Endothelial cell (in vitro differentiated cells): Measurements from ENCODE around the gene MAGEB17. TPM values are rescaled to one million over a fixed set of nuclear protein-coding genes. Genes with fewer than 3 reads are reported as not detected.
"Not testable (repeated sequence)": the region's sequence is repeated elsewhere in the genome, so short reads cannot be mapped to it uniquely, and the experiment has no call there.

Source experiments
- DNase-seq: peaks from one replicate; pipeline ENCODE4 v3.0.0; 2021; ENCODE audit warnings: low spot score
- H3K27ac Mint-ChIP-seq: one replicate; pipeline ENCODE4 v1.8.0; 2021; ENCODE audit warnings: mixed read lengths, inconsistent platforms; ENCODE audit not compliant: unreplicated experiment
- H3K27me3 Mint-ChIP-seq: one replicate; pipeline ENCODE4 v1.8.0; 2021; ENCODE audit warnings: mild to moderate bottlenecking, moderate library complexity, mixed read lengths, inconsistent platforms; ENCODE audit not compliant: unreplicated experiment
- H3K36me3 Mint-ChIP-seq: one replicate; pipeline ENCODE4 v1.8.0; 2021; ENCODE audit warnings: mild to moderate bottlenecking, low read depth, mixed read lengths, inconsistent platforms; ENCODE audit not compliant: unreplicated experiment
- H3K4me1 Mint-ChIP-seq: one replicate; pipeline ENCODE4 v1.8.0; 2021; ENCODE audit warnings: mild to moderate bottlenecking, mixed read lengths, inconsistent platforms; ENCODE audit not compliant: unreplicated experiment
- H3K4me3 Mint-ChIP-seq: one replicate; pipeline ENCODE4 v1.8.0; 2021; ENCODE audit warnings: mild to moderate bottlenecking, mixed read lengths, inconsistent platforms; ENCODE audit not compliant: unreplicated experiment
- H3K9me3 Mint-ChIP-seq: one replicate; pipeline ENCODE4 v1.8.0; 2021; ENCODE audit warnings: mixed read lengths, inconsistent platforms; ENCODE audit not compliant: unreplicated experiment
- total RNA-seq: library from RNA; stranded (reverse); fragmentation: NEBNext Ultra II Directional; extraction: Animal tissue kit (Norgen Biotek cat#: 25700); gene quantifications from one replicate; pipeline ENCODE4 v1.2.1, GENCODE V29; 2021; ENCODE audit not compliant: unreplicated experiment
- TF ChIP-seq, protein P1 (sequence below): fragments of 200-600 bp; sonication (generic); IDR thresholded peaks from one replicate; pipeline ENCODE4 v1.5.0; 2021; ENCODE audit warnings: antibody characterized with exemption; ENCODE audit not compliant: unreplicated experiment

MAGEB17 gene
- total RNA-seq, 1 donor from 2014 or later: not detected

- Mint-ChIP-seq H3K4me3 (no peak overlapping the region), H3K36me3 (no peaks in the 10 kb centered on the region), H3K9me3 (no peaks in the 10 kb centered on the region), H3K4me1 (no peaks in the 10 kb centered on the region), H3K27ac (no peak overlapping the region), H3K27me3 (no peaks in the 10 kb centered on the region)
- TF ChIP-seq, protein P1, sequence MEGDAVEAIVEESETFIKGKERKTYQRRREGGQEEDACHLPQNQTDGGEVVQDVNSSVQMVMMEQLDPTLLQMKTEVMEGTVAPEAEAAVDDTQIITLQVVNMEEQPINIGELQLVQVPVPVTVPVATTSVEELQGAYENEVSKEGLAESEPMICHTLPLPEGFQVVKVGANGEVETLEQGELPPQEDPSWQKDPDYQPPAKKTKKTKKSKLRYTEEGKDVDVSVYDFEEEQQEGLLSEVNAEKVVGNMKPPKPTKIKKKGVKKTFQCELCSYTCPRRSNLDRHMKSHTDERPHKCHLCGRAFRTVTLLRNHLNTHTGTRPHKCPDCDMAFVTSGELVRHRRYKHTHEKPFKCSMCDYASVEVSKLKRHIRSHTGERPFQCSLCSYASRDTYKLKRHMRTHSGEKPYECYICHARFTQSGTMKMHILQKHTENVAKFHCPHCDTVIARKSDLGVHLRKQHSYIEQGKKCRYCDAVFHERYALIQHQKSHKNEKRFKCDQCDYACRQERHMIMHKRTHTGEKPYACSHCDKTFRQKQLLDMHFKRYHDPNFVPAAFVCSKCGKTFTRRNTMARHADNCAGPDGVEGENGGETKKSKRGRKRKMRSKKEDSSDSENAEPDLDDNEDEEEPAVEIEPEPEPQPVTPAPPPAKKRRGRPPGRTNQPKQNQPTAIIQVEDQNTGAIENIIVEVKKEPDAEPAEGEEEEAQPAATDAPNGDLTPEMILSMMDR: no peak
- DNase-seq: no peak
Observed at GRCh38 chrX:16143968-16144367, 23.3 kb upstream of the MAGEB17 start.

GRCh38 chrX:16144420-16144819, 22.9 kb upstream of the MAGEB17 start:
- H3K4me1 Mint-ChIP-seq: no peaks in the 10 kb centered on the region
- H3K9me3 Mint-ChIP-seq: no peaks in the 10 kb centered on the region
- H3K4me3 Mint-ChIP-seq: no peak overlapping the region
- H3K27ac Mint-ChIP-seq: no peak overlapping the region
- TF ChIP-seq, protein P1: no peak
- no peaks in the 10 kb centered on the region for H3K27me3 Mint-ChIP-seq
- no peaks in the 10 kb centered on the region for H3K36me3 Mint-ChIP-seq
- DNase-seq: no peak

DNA sequence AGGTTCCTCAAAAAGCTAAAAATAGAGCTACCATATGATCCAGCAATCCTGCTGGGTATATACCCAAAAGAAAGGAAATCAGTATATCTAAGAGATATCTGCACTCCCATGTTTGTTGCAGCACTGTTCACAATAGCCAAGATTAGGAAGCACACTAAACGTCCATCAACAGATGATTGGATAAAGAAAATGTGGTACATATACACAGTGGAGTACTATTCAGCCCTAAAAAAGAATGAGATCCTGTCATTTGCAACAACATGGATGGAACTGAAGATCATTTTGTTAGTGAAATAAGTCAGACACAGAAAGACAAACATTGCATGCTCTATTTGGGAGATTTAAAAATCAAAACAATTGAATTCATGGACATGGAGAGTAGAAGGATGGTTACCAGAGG, 22.2 kb upstream of the MAGEB17 start:
- not testable (repeated sequence) for H3K27me3 Mint-ChIP-seq, H3K9me3 Mint-ChIP-seq, DNase-seq, H3K27ac Mint-ChIP-seq, H3K4me3 Mint-ChIP-seq, H3K4me1 Mint-ChIP-seq, H3K36me3 Mint-ChIP-seq

DNA sequence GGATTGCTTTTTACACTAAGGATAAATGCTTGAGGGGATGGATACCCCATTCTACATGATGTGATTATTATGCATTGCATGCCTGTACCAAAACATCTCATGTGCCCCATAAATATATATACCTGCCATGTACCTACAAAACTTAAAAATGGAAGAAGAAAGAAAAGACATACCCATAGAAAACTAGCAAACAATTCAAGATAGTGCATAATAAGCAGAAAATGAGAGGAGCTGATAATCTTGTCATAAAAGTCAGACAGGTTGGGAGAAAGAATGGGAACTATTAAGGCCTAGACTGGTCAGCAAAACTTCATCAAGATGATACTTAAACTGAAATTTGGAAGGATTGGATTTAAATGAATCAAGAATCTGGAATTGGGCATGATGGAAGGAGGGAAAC, 21.6 kb upstream of the MAGEB17 start:
- H3K36me3 Mint-ChIP-seq: no peaks in the 10 kb centered on the region

GRCh38 chrX:16148896-16149295, 18.4 kb upstream of the MAGEB17 start:
- TF ChIP-seq, protein P1: no peak
- no peaks in the 10 kb centered on the region for H3K4me1 Mint-ChIP-seq
- no peak overlapping the region for H3K4me3 Mint-ChIP-seq
- no peak overlapping the region for H3K27ac Mint-ChIP-seq
- H3K9me3 Mint-ChIP-seq: no peaks in the 10 kb centered on the region
- no peaks in the 10 kb centered on the region for H3K27me3 Mint-ChIP-seq
- no peak for DNase-seq
- H3K36me3 Mint-ChIP-seq: no peaks in the 10 kb centered on the region

More for the DNA sequence above, 21.6 kb upstream of the MAGEB17 start:
- Mint-ChIP-seq H3K4me3 (no peak overlapping the region), H3K27me3 (no peaks in the 10 kb centered on the region), H3K9me3 (no peaks in the 10 kb centered on the region), H3K4me1 (no peaks in the 10 kb centered on the region), H3K27ac (no peak overlapping the region)
- TF ChIP-seq, protein P1: no peak
- no peak for DNase-seq
